Astrocyte of the cerebellum (primary cell): ENCODE results near the gene GPC5.

Experiments used
- DNase-seq: peaks from one replicate; pipeline ENCODE4 v3.0.0-alpha.2; 2011; ENCODE audit warnings: low read depth
- H3K4me3 ChIP-seq: 2 replicates; pipeline ENCODE4 v1.5.1; 2011; ENCODE audit warnings: mild to moderate bottlenecking, low read depth, low read length, moderate library complexity
- in situ Hi-C: cut with HindIII; loops from 2 replicates; pipeline ENCODE4 v1.10.0; 2017; ENCODE audit warnings: low sequenced_read_pairs
- TF ChIP-seq, protein P1 (sequence below): IDR thresholded peaks from 2 replicates; pipeline ENCODE4 v1.5.1; 2012; ENCODE audit warnings: low read length, low read depth, moderate library complexity, mild to moderate bottlenecking; ENCODE audit errors: missing control alignments

GPC5 gene

DNA sequence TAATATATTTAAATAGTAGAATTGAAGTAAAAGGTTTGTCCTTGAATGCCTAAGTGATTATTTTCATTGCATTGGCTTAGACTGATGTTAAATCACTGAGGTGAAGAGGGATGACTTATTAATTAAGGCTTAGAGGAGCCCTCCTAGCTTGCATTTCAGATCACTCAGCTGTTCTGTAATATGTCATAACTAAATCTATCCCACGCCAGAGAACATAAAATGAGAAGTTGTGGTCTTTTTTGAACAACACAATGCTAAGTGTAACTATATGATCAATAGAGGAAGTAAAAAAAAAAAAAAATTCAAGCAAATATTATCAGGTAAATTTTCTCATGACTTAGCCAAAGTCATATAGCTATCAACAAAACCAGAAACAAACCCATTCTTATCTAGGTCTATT is 752.2 kb downstream of the GPC5 start:
- TF ChIP-seq, protein P1, sequence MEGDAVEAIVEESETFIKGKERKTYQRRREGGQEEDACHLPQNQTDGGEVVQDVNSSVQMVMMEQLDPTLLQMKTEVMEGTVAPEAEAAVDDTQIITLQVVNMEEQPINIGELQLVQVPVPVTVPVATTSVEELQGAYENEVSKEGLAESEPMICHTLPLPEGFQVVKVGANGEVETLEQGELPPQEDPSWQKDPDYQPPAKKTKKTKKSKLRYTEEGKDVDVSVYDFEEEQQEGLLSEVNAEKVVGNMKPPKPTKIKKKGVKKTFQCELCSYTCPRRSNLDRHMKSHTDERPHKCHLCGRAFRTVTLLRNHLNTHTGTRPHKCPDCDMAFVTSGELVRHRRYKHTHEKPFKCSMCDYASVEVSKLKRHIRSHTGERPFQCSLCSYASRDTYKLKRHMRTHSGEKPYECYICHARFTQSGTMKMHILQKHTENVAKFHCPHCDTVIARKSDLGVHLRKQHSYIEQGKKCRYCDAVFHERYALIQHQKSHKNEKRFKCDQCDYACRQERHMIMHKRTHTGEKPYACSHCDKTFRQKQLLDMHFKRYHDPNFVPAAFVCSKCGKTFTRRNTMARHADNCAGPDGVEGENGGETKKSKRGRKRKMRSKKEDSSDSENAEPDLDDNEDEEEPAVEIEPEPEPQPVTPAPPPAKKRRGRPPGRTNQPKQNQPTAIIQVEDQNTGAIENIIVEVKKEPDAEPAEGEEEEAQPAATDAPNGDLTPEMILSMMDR, result no peak
- in situ Hi-C loops, result no loop called here
- DNase-seq, result no peak
- H3K4me3 ChIP-seq, result no peak overlapping the region

DNA sequence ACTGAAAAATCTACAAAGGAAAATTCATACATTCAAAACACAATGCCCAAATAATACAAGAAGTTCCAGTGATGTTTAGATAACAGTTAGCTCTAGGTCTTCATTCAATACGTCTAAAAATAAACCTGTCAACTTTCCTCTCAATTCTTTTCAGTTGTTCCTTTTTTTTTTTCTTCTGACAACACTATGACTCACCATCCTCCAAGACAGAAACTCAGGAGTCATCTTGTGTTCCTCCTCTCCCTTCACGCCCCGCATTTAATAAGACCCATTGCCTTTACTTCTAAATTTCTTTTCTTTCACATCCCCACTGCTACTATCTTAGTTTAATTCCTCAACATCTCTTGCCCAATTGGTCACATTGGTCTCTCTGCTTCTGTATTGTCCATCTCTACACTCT is 759.9 kb downstream of the GPC5 start:
- no peak overlapping the region for H3K4me3 ChIP-seq
- no peak for DNase-seq
- TF ChIP-seq, protein P1, result no peak
- in situ Hi-C loops, result no loop called here

DNA sequence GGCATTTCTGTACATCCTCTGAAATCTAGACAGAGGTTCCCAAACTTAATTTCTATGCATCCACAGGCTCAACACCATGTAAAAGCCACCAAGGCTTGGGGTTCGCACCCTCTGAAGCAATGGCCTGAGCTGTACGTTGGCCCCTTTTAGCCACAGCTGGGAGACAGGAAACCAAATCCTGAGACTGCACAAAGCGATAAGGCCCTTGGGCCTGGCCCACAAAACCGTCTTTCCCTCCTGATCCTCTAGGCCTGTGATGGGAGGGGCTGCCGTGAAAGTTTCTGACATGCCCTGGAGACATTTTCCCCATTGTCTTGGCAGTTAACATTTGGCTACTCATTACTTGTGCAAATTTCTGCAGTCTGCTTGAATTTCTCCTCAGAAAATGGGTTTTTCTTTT is 766.4 kb downstream of the GPC5 start:
- TF ChIP-seq, protein P1, result no peak
- no peak for DNase-seq
- no peak overlapping the region for H3K4me3 ChIP-seq
- in situ Hi-C loops, result no loop called here

DNA sequence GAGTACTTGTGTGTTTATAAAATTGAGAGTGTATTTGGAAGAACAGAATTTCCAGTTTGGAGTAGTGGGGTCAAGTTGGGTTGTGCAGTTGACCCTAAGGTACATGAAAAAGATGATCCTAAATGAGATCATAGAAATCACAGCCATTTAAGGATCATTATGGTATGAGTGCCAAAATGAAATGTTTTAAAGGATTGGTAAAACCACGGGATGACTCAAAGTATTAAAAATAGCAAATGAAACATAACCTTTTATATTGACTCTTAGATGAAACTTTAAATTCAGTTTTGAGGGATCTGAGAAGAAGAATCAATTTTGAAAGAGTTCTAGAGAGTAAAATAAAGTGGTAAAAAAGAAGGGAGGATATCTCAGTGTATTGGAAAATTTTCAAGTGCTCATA is 773.8 kb downstream of the GPC5 start:
- in situ Hi-C loops, result no loop called here
- peak; percentile 8 for DNase-seq
- no peak overlapping the region for H3K4me3 ChIP-seq
- TF ChIP-seq, protein P1, result no peak

DNA sequence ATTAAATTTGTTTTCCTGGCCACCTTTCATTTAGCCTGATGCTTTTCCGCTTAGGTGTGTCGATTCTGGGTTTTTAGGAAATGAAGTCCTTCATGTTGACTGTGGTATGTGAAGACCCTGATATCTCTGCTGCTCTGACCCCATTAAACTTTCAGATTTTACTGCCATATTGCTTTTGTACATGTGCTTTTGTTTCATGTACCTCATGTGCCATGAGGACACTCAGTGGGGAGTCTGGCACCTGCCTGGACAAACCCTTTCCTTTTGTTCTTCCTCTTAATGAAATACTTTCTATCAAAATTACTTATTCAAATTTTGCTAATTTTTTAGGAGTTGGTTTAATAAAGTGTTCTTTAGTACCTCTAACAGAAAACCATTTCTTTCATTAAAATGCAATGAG is 774.8 kb downstream of the GPC5 start:
- TF ChIP-seq, protein P1, result no peak
- in situ Hi-C loops, result no loop called here
- DNase-seq, result no peak
- no peak overlapping the region for H3K4me3 ChIP-seq

DNA sequence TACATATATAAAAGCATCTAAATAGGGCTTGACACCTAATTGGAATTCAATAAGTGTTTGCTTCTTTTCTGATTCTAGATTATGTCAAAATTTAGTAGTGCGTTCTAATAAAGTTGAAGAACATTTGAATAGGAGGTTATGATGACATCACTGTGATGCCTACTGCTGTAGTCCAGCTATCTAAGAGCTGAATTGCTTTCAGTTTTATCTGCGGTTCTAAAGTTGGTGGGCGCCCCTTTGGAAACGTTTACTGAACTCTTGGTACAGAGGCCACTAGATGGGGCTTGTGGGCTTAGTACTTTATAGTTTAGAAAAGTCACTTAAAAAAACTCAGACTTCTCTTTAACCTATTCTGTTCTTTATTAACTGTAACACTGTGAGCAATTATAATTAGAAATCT is 776.9 kb downstream of the GPC5 start:
- no peak overlapping the region for H3K4me3 ChIP-seq
- TF ChIP-seq, protein P1, result peak; percentile 67
- DNase-seq, result peak; percentile 68
- in situ Hi-C loops, result no loop called here

DNA sequence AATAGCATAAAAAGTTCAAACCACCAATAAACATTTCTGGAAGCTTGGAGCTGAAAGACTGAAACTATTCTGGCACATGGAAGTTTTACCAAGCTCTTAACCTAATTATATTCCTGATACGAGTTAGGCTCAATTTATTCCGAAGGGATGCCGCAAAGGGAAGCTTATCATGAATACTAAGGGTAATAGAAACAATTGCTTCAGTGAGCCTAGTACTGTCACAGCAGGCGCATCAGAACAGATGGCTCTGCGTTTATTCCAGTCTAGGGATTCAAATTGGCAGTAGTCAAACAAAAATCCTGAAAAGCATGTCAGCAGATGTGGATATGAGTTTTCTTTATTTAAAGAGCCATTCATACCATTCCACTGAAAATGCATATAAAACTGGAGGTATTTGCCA is 779.5 kb downstream of the GPC5 start:
- in situ Hi-C loops, result no loop called here
- DNase-seq, result no peak
- TF ChIP-seq, protein P1, result no peak
- no peak overlapping the region for H3K4me3 ChIP-seq
